HepG2 (cell line): ENCODE results near the gene WASF1. TPM values are rescaled to one million over a fixed set of nuclear protein-coding genes. Genes with fewer than 3 reads are reported as not detected.

Source experiments
- ATAC-seq: fragments of 200-7000 bp; cut with Tn5 transposase; 3 replicates; pipeline ENCODE4 v1.9.1; 2020; ENCODE audit warnings: mild to moderate bottlenecking, moderate library complexity
- BruUV-seq: library from RNA; stranded (reverse); fragments of 400-500 nt; replicated peaks from 2 replicates; lab custom pipeline; 2021; lab: Mats Ljungman, UMichigan
- CTCF ChIA-PET: fragments of 300-600 bp; formaldehyde crosslinking; extraction: SDS; loops from one replicate; lab custom pipeline; 2021; ENCODE audit warnings: low total read pairs, inconsistent platforms, low intra/inter-chr PET ratio; lab: Yijun Ruan, JAX
- POLR2A ChIA-PET: fragments of 350-600 bp; sonication (Branson Sonifier 250); formaldehyde crosslinking; loops from one replicate; lab custom pipeline; 2020; ENCODE audit warnings: antibody characterized with exemption, inconsistent platforms; lab: Yijun Ruan, JAX
- DNase-seq: peaks from one replicate; pipeline ENCODE4 v3.0.0-alpha.2; 2015; ENCODE audit warnings: low spot score
- FAIRE-seq: peaks from 3 replicates; lab custom pipeline; 2011; peaks lifted over from hg19 to GRCh38; lab: Jason Lieb, UNC
- H2AFZ ChIP-seq: one replicate; pipeline ENCODE4 v1.6.1; 2011; ENCODE audit warnings: low read length, inconsistent platforms
- H3K27ac ChIP-seq: fragments of 300-600 bp; 3 replicates; pipeline ENCODE4 v1.8.0; 2011; ENCODE audit warnings: mixed run types, mild to moderate bottlenecking, mixed read lengths, low read length, inconsistent platforms; ENCODE audit not compliant: insufficient read depth; ENCODE audit errors: extremely low read length
- H3K27me3 ChIP-seq, 2 experiments: fragments of 200-600 bp in 1 of 2; 2 replicates in 1 of 2; 3 replicates in 1 of 2; pipeline versions ENCODE4 v1.6.0 to v1.8.0; 2011; ENCODE audit warnings: low read length in 2 of 2, mild to moderate bottlenecking in 2 of 2, moderate library complexity in 2 of 2, inconsistent platforms in 1 of 2; ENCODE audit not compliant: insufficient read depth in 2 of 2, control insufficient read depth in 1 of 2
- H3K36me3 ChIP-seq, 2 experiments: fragments of 200-600 bp in 1 of 2; replicated peaks in 1 of 2; 2 replicates in 1 of 2; 3 replicates in 1 of 2; pipeline versions ENCODE4 v1.5.1 to v1.8.0; 2011; ENCODE audit warnings: low read length in 2 of 2, inconsistent platforms in 1 of 2; ENCODE audit not compliant: insufficient read depth in 2 of 2, control insufficient read depth in 1 of 2
- H3K4me1 ChIP-seq: 2 replicates; pipeline ENCODE4 v1.5.1; 2012; ENCODE audit warnings: low read length, inconsistent platforms; ENCODE audit not compliant: insufficient read depth
- H3K4me2 ChIP-seq: 2 replicates; pipeline ENCODE4 v1.6.0; 2011; ENCODE audit warnings: low read depth, low read length, inconsistent platforms
- H3K4me3 ChIP-seq, 3 experiments: fragments of 200-600 bp in 1 of 3; sonication (generic), shearing (Covaris generic) in 1 of 3; replicated peaks in 1 of 3; 2 replicates each; pipeline ENCODE4 v1.5.1; 2011 to 2016; ENCODE audit warnings: low read length in 3 of 3, inconsistent platforms in 2 of 3, low read depth in 2 of 3, mild to moderate bottlenecking in 2 of 3, control low read depth in 1 of 3, mixed read lengths in 1 of 3; ENCODE audit not compliant: insufficient read depth in 1 of 3
- H3K79me2 ChIP-seq: one replicate; pipeline ENCODE4 v1.6.1; 2011; ENCODE audit warnings: low read length, inconsistent platforms; ENCODE audit not compliant: insufficient read depth
- H3K9ac ChIP-seq: 2 replicates; pipeline ENCODE4 v1.6.0; 2011; ENCODE audit warnings: mild to moderate bottlenecking, low read depth, low read length, inconsistent platforms; ENCODE audit not compliant: insufficient read depth
- H3K9me3 ChIP-seq: 2 replicates; pipeline ENCODE4 v1.5.1; 2012; ENCODE audit warnings: mild to moderate bottlenecking, low read length
- H4K20me1 ChIP-seq: 2 replicates; pipeline ENCODE4 v1.6.0; 2011; ENCODE audit warnings: inconsistent platforms, mild to moderate bottlenecking, low read length, moderate library complexity; ENCODE audit not compliant: insufficient read depth
- PAF1 ChIP-seq: IDR thresholded peaks from 2 replicates; pipeline ENCODE4 v1.6.1; 2016; ENCODE audit warnings: missing genetic modification reagents, missing compliant biosample characterization
- STAG1 ChIP-seq: sonication (generic); formaldehyde crosslinking; IDR thresholded peaks from 2 replicates; pipeline ENCODE4 v1.4.0; 2020; ENCODE audit warnings: missing genetic modification reagents
- TIGD3 ChIP-seq: sonication (generic); formaldehyde crosslinking; IDR thresholded peaks from 2 replicates; pipeline ENCODE4 v1.5.1; 2020; ENCODE audit warnings: mild to moderate bottlenecking, missing genetic modification reagents, borderline replicate concordance
- ZNF33B ChIP-seq: sonication (generic); formaldehyde crosslinking; IDR thresholded peaks from 2 replicates; pipeline ENCODE4 v1.5.1; 2020; ENCODE audit warnings: mild to moderate bottlenecking, missing genetic modification reagents
- whole genome bisulfite sequencing: methylation state at CpG from one replicate; pipeline ENCODE4 v1.1.6; 2017; ENCODE audit warnings: low lambda C conversion rate; 5-methylcytosine and 5-hydroxymethylcytosine counted together
- in situ Hi-C: cut with HindIII; loops from 2 replicates; pipeline ENCODE4 v1.10.0; 2017; ENCODE audit warnings: low pct_unique_long_range_greater_than_20kb; ENCODE audit not compliant: extremely low pct_ligation_motif_present
- intact Hi-C: fragments of 100-400 bp; cut with micrococcal nuclease; formaldehyde crosslinking; loops from one replicate; pipeline ENCODE4 v1.10.0; 2022; ENCODE audit not compliant: unreplicated experiment
- polyA plus RNA-seq, 8 experiments: library from polyadenylated mRNA; depleted of rRNA in 3 of 8; stranded (reverse) in 7 of 8; unstranded in 1 of 8; fragments of >200 nt; fragmentation: Illumina TruSeq in 4 of 8; extraction: Trizol in 4 of 8; gene quantifications; 2 replicates each; pipeline versions ENCODE4 v1.2.1 to v1.2.3, GENCODE V29; 2011 to 2016; ENCODE audit warnings: low read depth in 4 of 8, missing spikeins in 1 of 8, mixed read lengths in 1 of 8; ENCODE audit not compliant: insufficient read depth in 1 of 8
- total RNA-seq, 5 experiments: library from RNA; depleted of rRNA; stranded (reverse); fragments of >200 nt; fragmentation: Illumina TruSeq; extraction: Trizol; gene quantifications; 2 replicates each; pipeline ENCODE4 v1.2.3, GENCODE V29; 2016; ENCODE audit warnings: low read depth in 1 of 5
- TF ChIP-seq, protein P1 (sequence below): sonication (generic); formaldehyde crosslinking; IDR thresholded peaks from 2 replicates; pipeline ENCODE4 v1.4.0; 2020; ENCODE audit warnings: mild to moderate bottlenecking, missing genetic modification reagents
- TF ChIP-seq, protein P2 (sequence below): sonication (generic); formaldehyde crosslinking; IDR thresholded peaks from 2 replicates; pipeline ENCODE4 v1.5.0; 2020; ENCODE audit warnings: mild to moderate bottlenecking, missing genetic modification reagents

WASF1 gene
- total and polyA plus RNA-seq, 2 of the 13 experiments (the other 11 are each of a cell fraction or from before 2014, with no cell fraction given): 8.5 to 17.3 TPM

DNA sequence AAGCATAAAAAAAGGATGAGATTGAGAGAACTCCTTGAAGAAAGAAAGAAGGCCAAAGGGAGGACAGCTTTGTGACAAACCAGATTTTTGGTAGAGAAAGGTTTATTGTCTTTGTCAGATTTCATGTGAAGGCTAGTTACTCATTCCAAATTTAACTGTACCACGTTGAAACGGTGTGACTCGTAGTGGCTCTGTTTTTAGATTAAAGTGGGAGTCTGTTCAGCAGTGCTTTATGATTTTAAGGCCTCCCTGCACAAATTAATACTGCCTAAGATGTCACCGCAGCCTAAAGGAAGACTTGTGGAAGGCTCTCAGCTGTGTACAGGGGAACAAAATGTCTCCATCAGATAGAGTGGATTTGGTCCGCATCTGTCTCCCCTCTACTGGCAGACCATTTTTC lies 36.7 kb upstream of the WASF1 start:
- Histone ChIP-seq H3K79me2 (no peaks in the 10 kb centered on the region), H4K20me1 (no peaks in the 10 kb centered on the region; the same call in 1 of the 2 replicates), H3K9ac (no peak overlapping the region), H3K4me2 (no peak overlapping the region), H3K27me3 (no peaks in the 10 kb centered on the region), H2AFZ (no peak overlapping the region), H3K9me3 (no peaks in the 10 kb centered on the region), H3K4me1 (no peaks in the 10 kb centered on the region), H3K4me3 (no peak overlapping the region), H3K27ac (no peak overlapping the region), H3K36me3 (peaks cover 11 to 53% of the 10 kb centered on the region in 2 experiments)
- ChIA-PET CTCF (no interaction called here), POLR2A (no interaction called here)
- no peak for TF ChIP-seq ZNF33B (CRISPR knock-in tag)
- TF ChIP-seq TIGD3: no peak
- no peak for TF ChIP-seq STAG1 (CRISPR knock-in tag)
- TF ChIP-seq, protein P1, sequence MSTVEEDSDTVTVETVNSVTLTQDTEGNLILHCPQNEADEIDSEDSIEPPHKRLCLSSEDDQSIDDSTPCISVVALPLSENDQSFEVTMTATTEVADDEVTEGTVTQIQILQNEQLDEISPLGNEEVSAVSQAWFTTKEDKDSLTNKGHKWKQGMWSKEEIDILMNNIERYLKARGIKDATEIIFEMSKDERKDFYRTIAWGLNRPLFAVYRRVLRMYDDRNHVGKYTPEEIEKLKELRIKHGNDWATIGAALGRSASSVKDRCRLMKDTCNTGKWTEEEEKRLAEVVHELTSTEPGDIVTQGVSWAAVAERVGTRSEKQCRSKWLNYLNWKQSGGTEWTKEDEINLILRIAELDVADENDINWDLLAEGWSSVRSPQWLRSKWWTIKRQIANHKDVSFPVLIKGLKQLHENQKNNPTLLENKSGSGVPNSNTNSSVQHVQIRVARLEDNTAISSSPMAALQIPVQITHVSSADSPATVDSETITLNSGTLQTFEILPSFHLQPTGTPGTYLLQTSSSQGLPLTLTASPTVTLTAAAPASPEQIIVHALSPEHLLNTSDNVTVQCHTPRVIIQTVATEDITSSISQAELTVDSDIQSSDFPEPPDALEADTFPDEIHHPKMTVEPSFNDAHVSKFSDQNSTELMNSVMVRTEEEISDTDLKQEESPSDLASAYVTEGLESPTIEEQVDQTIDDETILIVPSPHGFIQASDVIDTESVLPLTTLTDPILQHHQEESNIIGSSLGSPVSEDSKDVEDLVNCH (CRISPR knock-in tag): no peak
- no peak for TF ChIP-seq PAF1 (CRISPR knock-in tag)
- TF ChIP-seq, protein P2, sequence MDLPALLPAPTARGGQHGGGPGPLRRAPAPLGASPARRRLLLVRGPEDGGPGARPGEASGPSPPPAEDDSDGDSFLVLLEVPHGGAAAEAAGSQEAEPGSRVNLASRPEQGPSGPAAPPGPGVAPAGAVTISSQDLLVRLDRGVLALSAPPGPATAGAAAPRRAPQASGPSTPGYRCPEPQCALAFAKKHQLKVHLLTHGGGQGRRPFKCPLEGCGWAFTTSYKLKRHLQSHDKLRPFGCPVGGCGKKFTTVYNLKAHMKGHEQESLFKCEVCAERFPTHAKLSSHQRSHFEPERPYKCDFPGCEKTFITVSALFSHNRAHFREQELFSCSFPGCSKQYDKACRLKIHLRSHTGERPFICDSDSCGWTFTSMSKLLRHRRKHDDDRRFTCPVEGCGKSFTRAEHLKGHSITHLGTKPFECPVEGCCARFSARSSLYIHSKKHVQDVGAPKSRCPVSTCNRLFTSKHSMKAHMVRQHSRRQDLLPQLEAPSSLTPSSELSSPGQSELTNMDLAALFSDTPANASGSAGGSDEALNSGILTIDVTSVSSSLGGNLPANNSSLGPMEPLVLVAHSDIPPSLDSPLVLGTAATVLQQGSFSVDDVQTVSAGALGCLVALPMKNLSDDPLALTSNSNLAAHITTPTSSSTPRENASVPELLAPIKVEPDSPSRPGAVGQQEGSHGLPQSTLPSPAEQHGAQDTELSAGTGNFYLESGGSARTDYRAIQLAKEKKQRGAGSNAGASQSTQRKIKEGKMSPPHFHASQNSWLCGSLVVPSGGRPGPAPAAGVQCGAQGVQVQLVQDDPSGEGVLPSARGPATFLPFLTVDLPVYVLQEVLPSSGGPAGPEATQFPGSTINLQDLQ (CRISPR knock-in tag): no peak
- no TSS peak for BruUV-seq
- WGBS: 95% methylated on average over 4 of the region's 5 CpGs
- FAIRE-seq: no peak
- intact Hi-C loops: no loop called here
- DNase-seq: no peak
- no peak for ATAC-seq
- in situ Hi-C loops: no loop called here
